ENCODE results near the gene RXRA. TPM values are rescaled to one million over a fixed set of nuclear protein-coding genes. Genes with fewer than 3 reads are reported as not detected.

Gene RXRA
- total and polyA plus RNA-seq, 2 donors (not counting 3 experiments of a cell fraction or from before 2014, with no cell fraction given) = 15.4 to 37.4 TPM

DNA sequence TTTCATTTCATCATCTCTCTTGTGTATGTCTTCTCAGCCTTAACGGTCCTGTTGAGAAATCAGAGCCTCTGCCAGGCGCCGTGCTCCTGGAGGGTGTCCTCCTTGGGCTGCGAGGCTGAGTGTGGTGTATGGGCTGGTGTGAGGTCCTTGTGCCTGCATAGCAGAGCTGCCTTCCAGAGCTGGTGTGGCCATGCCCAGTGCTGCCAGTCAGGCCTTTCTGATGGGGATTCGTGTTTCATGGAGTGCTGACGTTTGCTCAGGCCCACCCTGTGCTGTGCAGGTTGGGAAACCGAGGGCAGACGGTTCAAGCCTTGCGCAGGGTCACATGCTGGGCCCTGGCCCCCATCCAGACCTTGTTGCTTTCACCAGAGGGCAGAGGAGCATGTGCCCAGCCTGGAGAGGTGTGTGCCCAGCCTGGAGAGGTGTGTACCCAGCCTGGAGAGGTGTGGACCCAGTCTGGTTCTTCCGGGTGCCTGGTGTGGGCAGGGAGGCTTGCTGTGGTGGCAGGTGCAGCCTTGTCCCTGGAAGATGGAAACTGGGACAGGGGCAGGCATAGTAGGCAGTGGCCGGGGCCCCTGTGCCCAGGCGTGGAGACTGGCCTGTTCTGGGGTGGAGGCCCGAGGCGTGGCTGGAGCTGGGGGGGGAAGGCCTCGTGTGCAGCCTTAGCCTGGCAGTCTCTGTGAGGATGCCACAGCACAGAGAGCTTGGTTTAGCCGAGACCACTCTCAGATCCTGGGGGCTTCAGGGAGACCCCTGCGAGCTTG lies 84.0 kb downstream of the RXRA start:
- Histone ChIP-seq H3K4me2 (ENCODE audit: insufficient read depth, low read length) (no peak overlapping the region), H3K36me3 (ENCODE audit: control insufficient read depth in 2 of 2, extremely low read depth in 1 of 2, insufficient read depth in 2 of 2, low read length in 2 of 2) (no peaks in the 10 kb centered on the region), H4K20me1 (replicated peaks; ENCODE audit: control insufficient read depth, extremely low read depth, insufficient read depth, low read length) (no peaks in the 10 kb centered on the region), H3K27me3 (ENCODE audit: control insufficient read depth in 2 of 2, insufficient read depth in 2 of 2, low read length in 2 of 2) (no peaks in the 10 kb centered on the region), H3K4me1 (ENCODE audit: control insufficient read depth, extremely low read depth, insufficient read depth, low read length) (peaks cover 54% of the 10 kb centered on the region), H3K9me3 (replicated peaks; ENCODE audit: control insufficient read depth, insufficient read depth, low read length) (no peaks in the 10 kb centered on the region), H3K79me2 (ENCODE audit: control insufficient read depth, insufficient read depth, low read length) (peaks cover 3% of the 10 kb centered on the region), H3K9me1 (replicated peaks; ENCODE audit: control insufficient read depth, extremely low read depth, insufficient read depth, low read length) (no peaks in the 10 kb centered on the region), H3K9ac (replicated peaks; ENCODE audit: extremely low read depth, insufficient read depth, low read length) (no peak overlapping the region), H3K4me3 (replicated peaks in 1 of 3; ENCODE audit: insufficient read depth in 1 of 3, low read depth in 1 of 3, low read length in 3 of 3) (no peak overlapping the region), H2AFZ (ENCODE audit: low read depth, low read length) (no peak overlapping the region), H3K27ac (ENCODE audit: insufficient read depth, low read depth, low read length) (no peak overlapping the region)
- dilution Hi-C loops (cut with MboI; ENCODE audit: extremely low pct_ligation_motif_present, low sequenced_read_pairs) (no loop called here), intact Hi-C loops (cut with micrococcal nuclease) (loop anchor here (5.0 kb wide), 1 partner anchor 33 kb away; no protein-coding TSS in a partner anchor)
- ChIA-PET CTCF (interaction anchor here (0.7 to 1.6 kb wide), 2 partner anchors 10 to 33 kb away, joined by 4 to 5 read pairs; no protein-coding TSS in a partner anchor), POLR2A (no interaction called here)
- FAIRE-seq (no peak), DNase-seq (ENCODE audit: low read depth, low spot score) (no peak)
- no TSS peak for BruUV-seq (replicated peaks)
- TF ChIP-seq, protein P1, sequence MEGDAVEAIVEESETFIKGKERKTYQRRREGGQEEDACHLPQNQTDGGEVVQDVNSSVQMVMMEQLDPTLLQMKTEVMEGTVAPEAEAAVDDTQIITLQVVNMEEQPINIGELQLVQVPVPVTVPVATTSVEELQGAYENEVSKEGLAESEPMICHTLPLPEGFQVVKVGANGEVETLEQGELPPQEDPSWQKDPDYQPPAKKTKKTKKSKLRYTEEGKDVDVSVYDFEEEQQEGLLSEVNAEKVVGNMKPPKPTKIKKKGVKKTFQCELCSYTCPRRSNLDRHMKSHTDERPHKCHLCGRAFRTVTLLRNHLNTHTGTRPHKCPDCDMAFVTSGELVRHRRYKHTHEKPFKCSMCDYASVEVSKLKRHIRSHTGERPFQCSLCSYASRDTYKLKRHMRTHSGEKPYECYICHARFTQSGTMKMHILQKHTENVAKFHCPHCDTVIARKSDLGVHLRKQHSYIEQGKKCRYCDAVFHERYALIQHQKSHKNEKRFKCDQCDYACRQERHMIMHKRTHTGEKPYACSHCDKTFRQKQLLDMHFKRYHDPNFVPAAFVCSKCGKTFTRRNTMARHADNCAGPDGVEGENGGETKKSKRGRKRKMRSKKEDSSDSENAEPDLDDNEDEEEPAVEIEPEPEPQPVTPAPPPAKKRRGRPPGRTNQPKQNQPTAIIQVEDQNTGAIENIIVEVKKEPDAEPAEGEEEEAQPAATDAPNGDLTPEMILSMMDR (IDR thresholded peaks at IDR 0.05; ENCODE audit: extremely low read depth in 1 of 2, insufficient read depth in 1 of 2, low read depth in 1 of 2, low read length in 2 of 2) = no peak
- TF ChIP-seq, protein P2, sequence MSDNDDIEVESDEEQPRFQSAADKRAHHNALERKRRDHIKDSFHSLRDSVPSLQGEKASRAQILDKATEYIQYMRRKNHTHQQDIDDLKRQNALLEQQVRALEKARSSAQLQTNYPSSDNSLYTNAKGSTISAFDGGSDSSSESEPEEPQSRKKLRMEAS (IDR thresholded peaks at IDR 0.05; ENCODE audit: insufficient read depth, insufficient read length) = no peak
- TF ChIP-seq POLR2A (IDR thresholded peaks at IDR 0.05; ENCODE audit: low read depth, low read length) (no peak), EZH2 (IDR thresholded peaks at IDR 0.05; ENCODE audit: borderline replicate concordance, low read depth, low read length, severe bottlenecking) (no peak), FOS (IDR thresholded peaks at IDR 0.05; ENCODE audit: borderline replicate concordance, insufficient read depth, low read length) (no peak), JUN (IDR thresholded peaks at IDR 0.05; ENCODE audit: borderline replicate concordance, insufficient read depth, insufficient read length, low read depth) (no peak), GATA2 (IDR thresholded peaks at IDR 0.05; ENCODE audit: insufficient read depth, insufficient read length, low read depth, low read length) (no peak), MYC (IDR thresholded peaks at IDR 0.05; ENCODE audit: low read depth, low read length) (no peak), POLR2AphosphoS5 (IDR thresholded peaks at IDR 0.05; ENCODE audit: insufficient read depth, low read depth, low read length) (no peak)

All from endothelial cell of umbilical vein (primary cell).